Measurements from ENCODE around the gene DNAJC12.
"Not testable (repeated sequence)": the region's sequence is repeated elsewhere in the genome, so short reads cannot be mapped to it uniquely, and the experiment has no call there.

GRCh38 chr10:67780204-67780621 lies 57.8 kb downstream of the DNAJC12 start:
- TF ChIP-seq EZH2 (IDR thresholded peaks at IDR 0.05; ENCODE audit: low read depth, low read length, severe bottlenecking); USF2 (IDR thresholded peaks at IDR 0.05; ENCODE audit: low read length); CTCF (IDR thresholded peaks at IDR 0.05; ENCODE audit: control extremely low read depth in 1 of 3, insufficient read depth in 1 of 3, low read depth in 1 of 3, low read length in 3 of 3); TAF1 (IDR thresholded peaks at IDR 0.05; ENCODE audit: low read depth, low read length); KDM1A (IDR thresholded peaks at IDR 0.05; ENCODE audit: borderline replicate concordance, low read length); ZNF274 (IDR thresholded peaks at IDR 0.05; ENCODE audit: borderline replicate concordance, extremely low read depth, low read length); SP1 (IDR thresholded peaks at IDR 0.05; ENCODE audit: low read depth, low read length); CHD2 (IDR thresholded peaks at IDR 0.05; ENCODE audit: low read length); RFX5 (IDR thresholded peaks at IDR 0.05; ENCODE audit: borderline replicate concordance, low read depth, low read length); POLR2A (IDR thresholded peaks at IDR 0.05; ENCODE audit: control extremely low read depth in 1 of 2, low read depth in 2 of 2, low read length in 2 of 2); CBX5 (IDR thresholded peaks at IDR 0.05; ENCODE audit: low read depth, low read length); RAD21 (IDR thresholded peaks at IDR 0.05 in 1 of 2, conservative IDR thresholded peaks at IDR 0.05 in 1 of 2; ENCODE audit: low read depth in 2 of 2, low read length in 2 of 2); EP300 (IDR thresholded peaks at IDR 0.05; ENCODE audit: borderline replicate concordance in 1 of 2, low read depth in 2 of 2, low read length in 2 of 2); TBP (IDR thresholded peaks at IDR 0.05; ENCODE audit: low read depth, low read length): not testable (repeated sequence)
